Adipocyte (in vitro differentiated cells): Measurements from ENCODE around the gene KDM3B.
"Not testable (repeated sequence)": the region's sequence is repeated elsewhere in the genome, so short reads cannot be mapped to it uniquely, and the experiment has no call there.

Source experiments
- DNase-seq: peaks from one replicate; pipeline ENCODE4 v3.0.0-alpha.2; 2015; ENCODE audit warnings: low read depth
- H3K27me3 ChIP-seq: replicated peaks from 2 replicates; pipeline ENCODE4 v1.7.0; 2013; ENCODE audit warnings: mild to moderate bottlenecking, low read length, moderate library complexity; ENCODE audit not compliant: control insufficient read depth, insufficient read depth
- H3K36me3 ChIP-seq: 2 replicates; pipeline ENCODE4 v1.7.0; 2013; ENCODE audit warnings: low read length, mild to moderate bottlenecking, moderate library complexity; ENCODE audit not compliant: control insufficient read depth, insufficient read depth, severe bottlenecking
- H3K4me1 ChIP-seq: 2 replicates; pipeline ENCODE4 v1.7.0; 2013; ENCODE audit warnings: mild to moderate bottlenecking, low read length, moderate library complexity; ENCODE audit not compliant: control insufficient read depth, insufficient read depth
- H3K4me3 ChIP-seq: 2 replicates; pipeline ENCODE4 v1.7.0; 2013; ENCODE audit warnings: mild to moderate bottlenecking, low read length, moderate library complexity
- H3K9ac ChIP-seq: 2 replicates; pipeline ENCODE4 v1.7.0; 2013; ENCODE audit warnings: mild to moderate bottlenecking, low read length, moderate library complexity
- H3K9me3 ChIP-seq: 2 replicates; pipeline ENCODE4 v1.7.0; 2013; ENCODE audit warnings: mild to moderate bottlenecking, low read length, moderate library complexity; ENCODE audit not compliant: control insufficient read depth

The KDM3B gene, protein sequence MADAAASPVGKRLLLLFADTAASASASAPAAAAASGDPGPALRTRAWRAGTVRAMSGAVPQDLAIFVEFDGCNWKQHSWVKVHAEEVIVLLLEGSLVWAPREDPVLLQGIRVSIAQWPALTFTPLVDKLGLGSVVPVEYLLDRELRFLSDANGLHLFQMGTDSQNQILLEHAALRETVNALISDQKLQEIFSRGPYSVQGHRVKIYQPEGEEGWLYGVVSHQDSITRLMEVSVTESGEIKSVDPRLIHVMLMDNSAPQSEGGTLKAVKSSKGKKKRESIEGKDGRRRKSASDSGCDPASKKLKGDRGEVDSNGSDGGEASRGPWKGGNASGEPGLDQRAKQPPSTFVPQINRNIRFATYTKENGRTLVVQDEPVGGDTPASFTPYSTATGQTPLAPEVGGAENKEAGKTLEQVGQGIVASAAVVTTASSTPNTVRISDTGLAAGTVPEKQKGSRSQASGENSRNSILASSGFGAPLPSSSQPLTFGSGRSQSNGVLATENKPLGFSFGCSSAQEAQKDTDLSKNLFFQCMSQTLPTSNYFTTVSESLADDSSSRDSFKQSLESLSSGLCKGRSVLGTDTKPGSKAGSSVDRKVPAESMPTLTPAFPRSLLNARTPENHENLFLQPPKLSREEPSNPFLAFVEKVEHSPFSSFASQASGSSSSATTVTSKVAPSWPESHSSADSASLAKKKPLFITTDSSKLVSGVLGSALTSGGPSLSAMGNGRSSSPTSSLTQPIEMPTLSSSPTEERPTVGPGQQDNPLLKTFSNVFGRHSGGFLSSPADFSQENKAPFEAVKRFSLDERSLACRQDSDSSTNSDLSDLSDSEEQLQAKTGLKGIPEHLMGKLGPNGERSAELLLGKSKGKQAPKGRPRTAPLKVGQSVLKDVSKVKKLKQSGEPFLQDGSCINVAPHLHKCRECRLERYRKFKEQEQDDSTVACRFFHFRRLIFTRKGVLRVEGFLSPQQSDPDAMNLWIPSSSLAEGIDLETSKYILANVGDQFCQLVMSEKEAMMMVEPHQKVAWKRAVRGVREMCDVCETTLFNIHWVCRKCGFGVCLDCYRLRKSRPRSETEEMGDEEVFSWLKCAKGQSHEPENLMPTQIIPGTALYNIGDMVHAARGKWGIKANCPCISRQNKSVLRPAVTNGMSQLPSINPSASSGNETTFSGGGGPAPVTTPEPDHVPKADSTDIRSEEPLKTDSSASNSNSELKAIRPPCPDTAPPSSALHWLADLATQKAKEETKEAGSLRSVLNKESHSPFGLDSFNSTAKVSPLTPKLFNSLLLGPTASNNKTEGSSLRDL (N-terminal part only)

DNA sequence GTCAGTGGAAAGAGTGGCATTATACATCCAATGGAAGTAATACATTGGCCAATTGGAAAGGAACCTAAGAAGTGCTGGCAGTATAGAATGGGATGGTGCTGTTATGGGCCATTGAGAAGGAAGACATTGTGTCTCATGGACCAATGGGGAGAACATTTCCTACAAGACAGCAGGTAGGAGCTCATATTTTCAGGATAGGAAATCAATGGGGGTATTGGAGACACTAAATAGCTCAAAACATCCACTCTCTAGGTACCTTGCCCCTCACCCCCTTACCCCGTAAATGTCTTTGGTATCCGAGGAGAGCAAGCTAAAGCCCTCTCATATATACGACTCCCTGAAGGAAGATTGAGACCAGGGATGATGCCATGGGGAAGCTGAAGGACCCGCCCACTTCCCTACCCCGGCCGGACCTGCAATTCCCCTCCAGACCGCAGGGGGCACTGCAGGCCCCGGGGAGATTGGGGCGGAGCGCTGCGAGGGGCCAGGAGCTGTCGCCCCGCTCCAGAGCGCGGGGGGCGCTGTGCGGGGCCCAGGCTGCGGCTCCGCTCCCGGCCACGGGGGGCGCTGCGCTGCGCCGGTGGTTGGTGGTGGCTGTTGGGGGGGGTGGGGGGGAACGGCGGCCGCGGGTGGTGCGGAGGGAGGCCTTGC lies at the start of gene KDM3B:
Gene KDM3B, plus strand, starts transcription at position 615 of the 651 bp plus-strand sequence. CDS start 111 bp downstream, outside the sequence.
- Histone ChIP-seq H3K36me3 (peaks cover 21% of the 10 kb centered on the region), H3K9me3 (no peaks in the 10 kb centered on the region), H3K4me1 (peaks cover 57% of the 10 kb centered on the region), H3K4me3 (peak within 1 kb of the TSS; percentile 83), H3K9ac (peak within 1 kb of the TSS; percentile 96), H3K27me3 (no peaks in the 10 kb centered on the region)
- peak; percentile 90 for DNase-seq

DNA sequence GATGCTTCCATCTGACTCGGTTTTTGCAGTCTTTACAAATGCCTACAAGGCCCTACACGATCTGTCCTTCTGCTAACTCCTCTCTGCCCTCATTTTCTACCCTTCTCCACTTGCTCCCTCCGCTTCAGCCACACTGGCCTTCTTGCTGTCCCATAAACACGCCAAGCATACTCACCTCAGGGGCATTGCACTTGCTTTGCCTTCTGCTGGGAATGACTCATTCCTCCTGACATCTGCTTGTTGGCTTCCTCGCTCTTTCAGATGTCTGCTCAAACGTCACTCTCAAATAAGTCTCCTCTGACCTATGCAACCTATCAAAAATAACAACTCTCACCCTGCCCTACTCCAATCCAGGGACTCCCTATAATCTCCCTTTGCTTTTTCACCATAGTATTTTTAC lies 49.1 kb upstream of the KDM3B start:
- Histone ChIP-seq H3K9me3 (no peaks in the 10 kb centered on the region), H3K4me3 (no peak overlapping the region), H3K36me3 (no peaks in the 10 kb centered on the region), H3K27me3 (no peaks in the 10 kb centered on the region), H3K9ac (no peak overlapping the region), H3K4me1 (no peaks in the 10 kb centered on the region)
- no peak for DNase-seq

DNA sequence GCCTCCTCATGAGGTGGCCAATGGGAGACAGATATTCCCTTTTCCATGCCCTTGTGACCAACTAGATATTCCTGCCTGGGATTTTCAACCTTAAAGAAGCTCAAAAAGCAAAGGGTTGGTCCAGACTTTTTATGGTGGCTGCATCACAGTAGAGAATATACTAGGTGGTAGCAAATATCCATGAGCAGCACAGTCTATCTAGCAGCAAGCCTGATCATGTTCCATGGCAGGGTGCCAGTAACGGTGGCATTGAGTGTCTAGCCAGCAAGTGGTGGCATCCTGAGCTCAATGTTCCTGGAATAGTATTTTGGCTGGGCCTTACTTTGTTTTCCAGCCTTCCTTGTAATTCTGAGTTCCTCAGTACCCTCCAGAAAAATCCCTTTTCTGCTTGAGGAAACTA lies 46.7 kb upstream of the KDM3B start:
- no peaks in the 10 kb centered on the region for H3K9me3 ChIP-seq
- H3K4me3 ChIP-seq, result no peak overlapping the region
- no peak for DNase-seq
- no peaks in the 10 kb centered on the region for H3K27me3 ChIP-seq
- no peaks in the 10 kb centered on the region for H3K36me3 ChIP-seq
- no peak overlapping the region for H3K9ac ChIP-seq
- no peaks in the 10 kb centered on the region for H3K4me1 ChIP-seq

DNA sequence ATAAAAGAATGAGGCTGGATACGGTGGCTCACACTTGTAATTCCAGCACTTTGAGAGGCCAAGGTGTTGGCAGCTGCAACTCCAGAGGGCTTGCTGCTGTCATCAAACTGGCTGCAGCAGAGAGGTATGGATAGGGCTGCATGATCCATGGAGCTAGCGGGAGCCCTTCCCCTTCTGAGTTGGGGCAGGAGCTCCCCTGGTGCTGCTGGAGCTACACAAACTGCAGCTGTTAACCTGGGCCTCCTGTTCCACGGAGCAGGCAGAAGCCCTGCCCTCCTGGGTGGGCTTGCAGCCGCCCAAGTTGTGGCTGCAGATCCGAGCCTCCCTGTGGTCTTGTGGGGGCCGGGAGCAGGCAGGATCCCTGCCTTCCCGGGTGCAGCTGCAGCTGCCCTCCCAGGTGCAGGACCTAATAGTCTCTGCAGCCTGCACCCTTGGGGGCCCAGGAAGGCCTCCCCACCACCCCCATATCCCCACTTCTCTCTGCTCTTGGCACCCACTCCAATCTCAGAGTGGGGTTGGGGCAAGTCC lies 36.7 kb upstream of the KDM3B start:
- DNase-seq, result no peak
- Histone ChIP-seq H3K9me3 (no peaks in the 10 kb centered on the region), H3K27me3 (no peaks in the 10 kb centered on the region), H3K9ac (no peak overlapping the region), H3K4me3 (no peak overlapping the region), H3K4me1 (no peaks in the 10 kb centered on the region), H3K36me3 (no peaks in the 10 kb centered on the region)

DNA sequence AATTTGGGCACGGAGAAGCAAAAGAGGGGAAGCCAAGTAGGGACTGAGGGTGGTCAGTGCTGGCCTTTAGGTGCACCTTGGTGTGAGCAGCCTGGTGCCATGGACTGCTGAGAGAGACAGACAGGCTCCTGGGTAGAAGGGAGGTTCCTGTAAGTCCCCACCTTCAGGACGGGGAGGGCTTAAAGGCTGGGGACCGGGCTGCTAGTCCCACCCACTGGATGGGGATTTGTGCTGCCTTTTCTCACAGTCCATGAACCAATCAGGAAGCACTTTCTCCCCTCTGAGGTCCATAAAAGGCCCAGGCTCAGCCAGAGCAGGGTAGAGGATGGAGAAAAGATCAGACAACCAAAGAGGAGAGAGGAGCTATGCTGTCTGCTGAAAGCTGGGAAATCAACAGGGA lies 36.1 kb upstream of the KDM3B start:
- DNase-seq, result no peak
- no peaks in the 10 kb centered on the region for H3K36me3 ChIP-seq

DNA sequence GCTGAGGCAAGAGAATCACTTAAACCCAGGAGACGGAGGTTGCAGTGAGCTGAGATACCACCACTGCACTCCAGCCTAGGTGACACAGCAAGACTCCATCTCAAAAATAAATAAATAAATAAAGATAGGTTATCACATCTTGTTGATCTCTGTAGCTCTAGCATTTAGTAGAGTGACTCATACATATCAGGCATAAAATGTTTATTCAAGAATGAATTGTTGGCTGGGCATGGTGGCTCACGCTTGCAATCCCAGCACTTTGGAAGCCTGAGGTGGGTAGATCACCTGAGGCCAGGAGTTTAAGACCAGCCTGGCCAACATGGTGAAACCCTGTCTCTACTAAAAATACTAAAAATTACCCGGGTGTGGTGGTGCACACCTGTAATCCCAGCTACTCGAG lies 34.3 kb upstream of the KDM3B start:
- H3K4me1 ChIP-seq, H3K4me3 ChIP-seq, DNase-seq, H3K9ac ChIP-seq, H3K27me3 ChIP-seq, H3K9me3 ChIP-seq, H3K36me3 ChIP-seq: not testable (repeated sequence)

More for the DNA sequence above, 36.1 kb upstream of the KDM3B start:
- Histone ChIP-seq H3K4me1 (no peaks in the 10 kb centered on the region), H3K9ac (no peak overlapping the region), H3K4me3 (no peak overlapping the region), H3K9me3 (no peaks in the 10 kb centered on the region), H3K27me3 (no peaks in the 10 kb centered on the region)

DNA sequence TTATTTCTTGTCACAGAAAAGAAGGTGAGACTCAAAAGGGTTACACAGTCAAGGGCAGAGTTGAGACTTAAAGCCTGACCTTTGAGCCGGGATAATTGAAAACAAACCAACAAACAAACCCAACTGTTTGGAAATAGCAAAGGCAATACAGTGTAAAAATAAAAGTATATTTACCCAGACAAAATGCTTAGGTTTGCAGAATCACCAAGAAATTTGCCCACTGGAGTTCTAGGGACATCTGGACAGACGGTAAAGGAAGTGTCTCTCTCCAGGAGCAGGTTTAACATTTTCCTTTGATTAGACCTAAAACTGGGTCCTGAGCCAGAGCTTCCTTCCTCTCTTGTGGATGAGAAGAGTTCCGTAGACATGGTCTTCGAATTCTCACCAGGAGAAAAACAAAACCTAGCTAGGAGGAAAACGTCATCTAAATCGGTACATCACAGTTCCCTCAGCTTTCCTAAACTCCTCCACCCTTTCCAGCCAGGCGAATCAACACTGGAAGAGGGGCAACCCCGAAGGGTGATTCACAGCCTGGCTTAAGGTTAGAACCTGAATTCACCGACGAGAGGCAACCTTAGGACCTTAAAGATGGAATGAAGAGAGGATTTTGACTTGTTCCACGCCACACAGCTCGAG lies 21.6 kb upstream of the KDM3B start:
- peaks cover 6% of the 10 kb centered on the region for H3K4me1 ChIP-seq
- H3K9me3 ChIP-seq, result no peaks in the 10 kb centered on the region
- H3K9ac ChIP-seq, result peak overlapping the region; percentile 36
- no peaks in the 10 kb centered on the region for H3K36me3 ChIP-seq
- peak overlapping the region; percentile 94 for H3K4me3 ChIP-seq
- DNase-seq, result no peak
- H3K27me3 ChIP-seq, result no peaks in the 10 kb centered on the region

DNA sequence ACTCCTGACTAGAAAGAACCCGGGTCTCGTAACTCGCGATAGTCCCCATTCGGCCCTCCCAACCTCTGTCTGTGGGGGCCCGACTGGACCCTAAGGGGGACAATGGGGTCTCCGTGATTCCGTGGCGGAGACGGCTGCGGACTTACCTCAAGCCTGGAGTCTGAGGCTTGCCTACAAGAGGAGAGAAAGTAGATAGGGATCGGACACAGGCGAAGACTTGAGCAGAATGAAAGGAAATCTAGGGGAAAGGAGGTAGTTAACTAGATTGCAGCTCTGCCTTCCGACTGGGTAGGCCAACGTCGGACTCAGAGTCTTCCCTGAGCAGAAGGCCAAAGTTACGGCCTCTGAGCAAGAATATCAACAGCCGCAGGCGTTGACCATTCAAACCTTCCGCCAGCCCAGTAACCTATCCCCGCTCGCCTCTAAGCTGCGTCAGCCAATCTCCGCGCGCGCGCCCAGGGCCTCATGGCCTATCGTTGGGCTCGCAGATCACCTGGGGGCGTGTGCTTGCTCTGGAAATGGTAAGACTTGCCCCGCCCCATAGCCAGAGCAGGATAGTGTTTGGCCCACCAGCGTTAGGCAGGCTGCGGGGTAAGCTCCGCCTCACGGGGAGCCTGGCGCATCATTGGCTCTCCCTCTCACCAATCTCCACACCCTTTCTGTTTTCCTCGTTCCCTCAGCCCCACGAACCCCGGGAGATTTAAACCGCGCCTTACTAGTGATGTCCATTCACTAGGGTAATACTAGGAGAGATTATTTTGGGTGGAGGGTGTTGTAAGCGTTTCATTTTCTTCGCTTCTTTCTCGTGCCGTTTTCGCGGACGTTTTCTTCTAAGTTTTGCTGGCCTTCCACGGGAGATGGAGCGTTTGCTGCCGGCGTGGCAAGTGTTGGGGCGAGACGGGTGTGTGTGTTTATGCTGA lies 20.8 kb upstream of the KDM3B start, which contains the start of gene CDC25C:
Gene CDC25C, minus strand, starts transcription at position 356 of the 920 bp plus-strand sequence. CDS start 624 bp downstream, outside the sequence.
- Histone ChIP-seq H3K9me3 (no peaks in the 10 kb centered on the region), H3K9ac (peak within 1 kb of the TSS; percentile 36), H3K4me3 (peak within 1 kb of the TSS; percentile 94), H3K36me3 (no peaks in the 10 kb centered on the region), H3K27me3 (no peaks in the 10 kb centered on the region), H3K4me1 (peaks cover 6% of the 10 kb centered on the region)
- DNase-seq, result peak; percentile 100

DNA sequence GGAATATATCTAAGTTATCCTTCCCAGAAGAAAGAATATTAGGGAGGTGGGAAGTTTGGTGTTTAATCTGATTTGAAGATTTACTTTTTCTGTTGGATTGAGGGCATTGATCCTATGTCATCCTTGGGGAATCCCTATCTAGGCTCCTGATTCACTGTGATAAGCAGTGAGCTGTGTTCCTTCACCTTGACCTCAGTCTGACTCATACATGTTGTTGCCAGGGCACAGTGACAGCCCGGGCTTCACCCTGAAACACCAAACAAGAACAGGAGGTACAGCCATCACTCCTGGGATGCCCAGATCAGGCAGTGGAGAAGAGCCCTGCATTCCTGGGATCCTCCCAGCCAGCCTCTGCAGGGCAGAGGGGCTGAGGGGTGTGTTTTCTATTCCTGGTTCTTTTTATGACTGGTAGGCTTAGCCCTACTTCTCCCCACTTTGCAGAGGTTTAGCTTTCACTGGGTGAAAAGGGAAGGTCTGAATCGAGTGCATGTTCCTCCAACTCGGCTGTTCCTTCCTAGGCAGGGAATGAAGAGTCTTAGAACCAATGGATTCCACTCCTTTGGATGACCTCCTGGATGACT lies 17.5 kb upstream of the KDM3B start:
- Histone ChIP-seq H3K27me3 (no peaks in the 10 kb centered on the region), H3K9ac (no peak overlapping the region), H3K4me3 (no peak overlapping the region), H3K9me3 (no peaks in the 10 kb centered on the region), H3K36me3 (no peaks in the 10 kb centered on the region), H3K4me1 (peaks cover 14% of the 10 kb centered on the region)
- no peak for DNase-seq
